HepG2 (cell line): ENCODE data around the gene SEPTIN5.

Source experiments
- CBX5 ChIP-seq: sonication (generic); formaldehyde crosslinking; IDR thresholded peaks from 2 replicates; pipeline ENCODE4 v1.4.0; 2020; ENCODE audit warnings: missing genetic modification reagents, borderline replicate concordance
- MATR3 ChIP-seq: sonication (generic); formaldehyde crosslinking; IDR thresholded peaks from 2 replicates; pipeline ENCODE4 v1.4.0; 2020; ENCODE audit warnings: missing genetic modification reagents
- NFAT5 ChIP-seq: sonication (generic); formaldehyde crosslinking; IDR thresholded peaks from 2 replicates; pipeline ENCODE4 v1.4.0; 2020; ENCODE audit warnings: missing genetic modification reagents
- RAD21 ChIP-seq: fragments of 450-650 bp; formaldehyde crosslinking; IDR thresholded peaks from 2 replicates; pipeline ENCODE4 v1.5.0; 2020; ENCODE audit warnings: mild to moderate bottlenecking
- RFX1 ChIP-seq: fragments of 450-650 bp; IDR thresholded peaks from 2 replicates; pipeline ENCODE4 v1.6.1; 2017
- ZNF143 ChIP-seq: sonication (generic); formaldehyde crosslinking; IDR thresholded peaks from 2 replicates; pipeline ENCODE4 v1.4.0; 2020; ENCODE audit warnings: missing genetic modification reagents
- TF ChIP-seq, protein P1 (sequence below): sonication (generic); formaldehyde crosslinking; IDR thresholded peaks from 2 replicates; pipeline ENCODE4 v1.5.0; 2020; ENCODE audit warnings: mild to moderate bottlenecking, missing genetic modification reagents, moderate library complexity
- TF ChIP-seq, protein P2 (sequence below): sonication (generic); formaldehyde crosslinking; IDR thresholded peaks from 2 replicates; pipeline ENCODE4 v1.5.1; 2020; ENCODE audit warnings: mild to moderate bottlenecking, missing genetic modification reagents, moderate library complexity

DNA sequence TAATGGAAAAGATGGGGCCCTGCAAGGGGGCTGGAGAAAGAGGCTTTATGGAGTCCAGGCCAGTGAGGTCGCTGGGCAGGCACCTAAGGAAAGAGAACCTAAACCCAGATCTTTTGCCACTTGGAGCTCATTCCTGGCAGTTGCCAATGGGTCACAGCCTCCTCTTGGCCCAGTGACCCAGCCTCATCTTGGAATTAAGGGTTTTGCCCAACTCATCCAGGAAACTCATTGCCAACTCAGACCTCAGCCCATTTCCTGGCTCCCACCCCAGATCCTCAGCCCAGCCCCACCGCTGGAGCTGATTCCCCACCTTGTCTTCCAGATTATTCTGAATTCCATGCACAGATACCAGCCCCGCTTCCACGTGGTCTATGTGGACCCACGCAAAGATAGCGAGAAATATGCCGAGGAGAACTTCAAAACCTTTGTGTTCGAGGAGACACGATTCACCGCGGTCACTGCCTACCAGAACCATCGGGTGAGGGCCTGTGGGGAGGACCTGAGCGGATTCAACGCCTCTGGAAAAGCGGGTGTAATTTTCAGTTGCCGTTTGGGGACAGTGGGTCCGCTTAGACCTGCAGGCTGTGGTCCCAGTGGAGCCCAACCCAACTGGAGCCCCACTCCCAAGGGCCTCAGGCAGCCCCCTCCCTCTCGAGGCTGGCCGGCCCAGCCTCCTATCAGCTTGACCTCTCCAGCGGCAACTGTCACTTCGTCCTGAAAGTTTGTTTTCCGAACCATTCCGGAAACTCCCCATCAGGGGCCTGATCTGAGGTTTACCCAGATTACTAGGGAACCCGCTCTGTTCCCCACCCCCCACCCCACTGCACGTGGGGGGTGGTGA is 50.6 kb downstream of the SEPTIN5 start:
- TF ChIP-seq, protein P1, sequence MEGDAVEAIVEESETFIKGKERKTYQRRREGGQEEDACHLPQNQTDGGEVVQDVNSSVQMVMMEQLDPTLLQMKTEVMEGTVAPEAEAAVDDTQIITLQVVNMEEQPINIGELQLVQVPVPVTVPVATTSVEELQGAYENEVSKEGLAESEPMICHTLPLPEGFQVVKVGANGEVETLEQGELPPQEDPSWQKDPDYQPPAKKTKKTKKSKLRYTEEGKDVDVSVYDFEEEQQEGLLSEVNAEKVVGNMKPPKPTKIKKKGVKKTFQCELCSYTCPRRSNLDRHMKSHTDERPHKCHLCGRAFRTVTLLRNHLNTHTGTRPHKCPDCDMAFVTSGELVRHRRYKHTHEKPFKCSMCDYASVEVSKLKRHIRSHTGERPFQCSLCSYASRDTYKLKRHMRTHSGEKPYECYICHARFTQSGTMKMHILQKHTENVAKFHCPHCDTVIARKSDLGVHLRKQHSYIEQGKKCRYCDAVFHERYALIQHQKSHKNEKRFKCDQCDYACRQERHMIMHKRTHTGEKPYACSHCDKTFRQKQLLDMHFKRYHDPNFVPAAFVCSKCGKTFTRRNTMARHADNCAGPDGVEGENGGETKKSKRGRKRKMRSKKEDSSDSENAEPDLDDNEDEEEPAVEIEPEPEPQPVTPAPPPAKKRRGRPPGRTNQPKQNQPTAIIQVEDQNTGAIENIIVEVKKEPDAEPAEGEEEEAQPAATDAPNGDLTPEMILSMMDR, result no peak
- TF ChIP-seq ZNF143 (CRISPR knock-in tag), result no peak
- no peak for TF ChIP-seq MATR3 (CRISPR knock-in tag)
- TF ChIP-seq, protein P2, sequence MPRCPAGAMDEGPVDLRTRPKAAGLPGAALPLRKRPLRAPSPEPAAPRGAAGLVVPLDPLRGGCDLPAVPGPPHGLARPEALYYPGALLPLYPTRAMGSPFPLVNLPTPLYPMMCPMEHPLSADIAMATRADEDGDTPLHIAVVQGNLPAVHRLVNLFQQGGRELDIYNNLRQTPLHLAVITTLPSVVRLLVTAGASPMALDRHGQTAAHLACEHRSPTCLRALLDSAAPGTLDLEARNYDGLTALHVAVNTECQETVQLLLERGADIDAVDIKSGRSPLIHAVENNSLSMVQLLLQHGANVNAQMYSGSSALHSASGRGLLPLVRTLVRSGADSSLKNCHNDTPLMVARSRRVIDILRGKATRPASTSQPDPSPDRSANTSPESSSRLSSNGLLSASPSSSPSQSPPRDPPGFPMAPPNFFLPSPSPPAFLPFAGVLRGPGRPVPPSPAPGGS, result no peak
- no peak for TF ChIP-seq CBX5 (CRISPR knock-in tag)
- no peak for TF ChIP-seq NFAT5
- TF ChIP-seq RAD21 (CRISPR knock-in tag), result no peak
- no peak for TF ChIP-seq RFX1
